ENCODE data around the gene SH2D7. TPM values are rescaled to one million over a fixed set of nuclear protein-coding genes. Genes with fewer than 3 reads are reported as not detected.
"Not testable (repeated sequence)": the region's sequence is repeated elsewhere in the genome, so short reads cannot be mapped to it uniquely, and the experiment has no call there.

Gene SH2D7
- polyA plus RNA-seq, 2 of the 4 experiments (the other 2 are of a cell fraction), result not detected

GRCh38 chr15:78149805-78150751 lies 57.7 kb downstream of the SH2D7 start:
- ChIA-PET POLR2A (interaction anchor here (0.9 to 3.4 kb wide), 6 partner anchors 11 to 390 kb away, joined by 4 to 16 read pairs (median 8); partner anchors contain the start of genes CIB2, IREB2, PSMA4 and SKIC8), CTCF (interaction anchor here (0.7 to 6.9 kb wide), 14 partner anchors 11 to 333 kb away, joined by 3 to 54 read pairs (median 3); partner anchors contain the start of gene CIB2)
- FAIRE-seq (no peak), ATAC-seq (peak; percentile 8 to 26; a peak in 5 of 6 replicates), DNase-seq (ENCODE audit: low read depth in 1 of 2, low spot score in 1 of 2) (peak; percentile 21 to 46)
- Histone ChIP-seq H3K27ac (peak overlapping the region; percentile 78 to 92), H3K4me3 (peak overlapping the region; percentile 74), H3K4me2 (peak overlapping the region; percentile 95), H3K9me3 (no peaks in the 10 kb centered on the region), H3K4me1 (peaks cover 16% of the 10 kb centered on the region)
- TF ChIP-seq CTCF (IDR thresholded peaks at IDR 0.05), result no peak
- TF ChIP-seq HDAC2 (IDR thresholded peaks at IDR 0.05), result no peak
- TF ChIP-seq NFE2L2 (conservative IDR thresholded peaks at IDR 0.05; ENCODE audit: low read length), result no peak
- no peak for TF ChIP-seq NR3C1 (IDR thresholded peaks at IDR 0.05)
- no peak for TF ChIP-seq MAZ (IDR thresholded peaks at IDR 0.05; ENCODE audit: borderline replicate concordance, low read depth, low read length)
- TF ChIP-seq BHLHE40 (IDR thresholded peaks at IDR 0.05; ENCODE audit: low read depth, low read length), result no peak
- no peak for TF ChIP-seq FOSB (CRISPR knock-in tag; IDR thresholded peaks at IDR 0.05)
- TF ChIP-seq TP53 (CRISPR knock-in tag; IDR thresholded peaks at IDR 0.05), result no peak
- TF ChIP-seq USF2 (IDR thresholded peaks at IDR 0.05), result no peak
- TF ChIP-seq PBX3 (IDR thresholded peaks at IDR 0.05), result no peak
- no peak for TF ChIP-seq JUNB (IDR thresholded peaks at IDR 0.05)
- TF ChIP-seq FOSL2 (IDR thresholded peaks at IDR 0.05), result no peak
- TF ChIP-seq FOSL2 (CRISPR knock-in tag; IDR thresholded peaks at IDR 0.05), result no peak
- TF ChIP-seq TFCP2L1 (CRISPR knock-in tag; IDR thresholded peaks at IDR 0.05), result no peak
- no peak for TF ChIP-seq RCOR1 (IDR thresholded peaks at IDR 0.05; ENCODE audit: low read depth, low read length)
- no peak for TF ChIP-seq POLR2A (IDR thresholded peaks at IDR 0.05; ENCODE audit: low read length)
- no peak for TF ChIP-seq HOXA7 (CRISPR knock-in tag; IDR thresholded peaks at IDR 0.05)
- TF ChIP-seq SMC3 (IDR thresholded peaks at IDR 0.05), result no peak
- no peak for TF ChIP-seq RAD21 (conservative IDR thresholded peaks at IDR 0.05 in 1 of 2, IDR thresholded peaks at IDR 0.05 in 1 of 2)
- 13% methylated on average over 19 of the region's 20 CpGs for WGBS (ENCODE audit: missing lambda C conversion rate)

GRCh38 chr15:78151075-78151474 lies 58.7 kb downstream of the SH2D7 start:
- peaks cover 22% of the 10 kb centered on the region for H3K4me1 ChIP-seq
- H3K27ac ChIP-seq; H3K4me3 ChIP-seq; POLR2A ChIA-PET; FAIRE-seq; ATAC-seq; H3K9me3 ChIP-seq; DNase-seq (ENCODE audit: low read depth in 1 of 2, low spot score in 1 of 2): not testable (repeated sequence)
- CTCF ChIA-PET, result interaction anchor here (1.4 to 6.9 kb wide), 6 partner anchors 11 to 43 kb away, joined by 3 to 54 read pairs (median 8); partner anchors contain the start of gene CIB2
- WGBS (ENCODE audit: missing lambda C conversion rate), result 93% methylated on average over 8 of the region's 8 CpGs
- H3K4me2 ChIP-seq, result peak overlapping the region; percentile 95; the same call in 2 of the 3 replicates

Small RNA genes within 50 kb of the gene (small RNA-seq; reads per million reads assigned to genes)
- gene RF00092, result 0 reads per million in 6 experiments

Other genes starting within 250 kb of the SH2D7 start
- 13.9 and 14.9 TPM in 2 replicates for gene TBC1D2B, start 14.8 kb upstream of the SH2D7 start, polyA plus RNA-seq (2011; rRNA removed)
- gene TBC1D2B, start 14.8 kb upstream of the SH2D7 start, polyA plus RNA-seq (2017; fragmentation: RNase III; extraction: RNeasy Plus Mini Kit Qiagen cat#74134 plus additional on column Dnase treatment), result 11.4 to 13.6 TPM (median 12.6 TPM) in 3 replicates
- gene CIB2, start 38.9 kb downstream of the SH2D7 start, polyA plus RNA-seq (2011; rRNA removed), result 16.4 and 21.2 TPM in 2 replicates
- 21.6 to 26.7 TPM (median 25.3 TPM) in 3 replicates for gene CIB2, start 38.9 kb downstream of the SH2D7 start, polyA plus RNA-seq (2017; fragmentation: RNase III; extraction: RNeasy Plus Mini Kit Qiagen cat#74134 plus additional on column Dnase treatment)
- gene IDH3A, start 56.8 kb downstream of the SH2D7 start, polyA plus RNA-seq (2011; rRNA removed), result 148 and 149 TPM in 2 replicates
- 78.3 to 92.0 TPM (median 85.6 TPM) in 3 replicates for gene IDH3A, start 56.8 kb downstream of the SH2D7 start, polyA plus RNA-seq (2017; fragmentation: RNase III; extraction: RNeasy Plus Mini Kit Qiagen cat#74134 plus additional on column Dnase treatment)
- gene ACSBG1, start 142.0 kb downstream of the SH2D7 start, polyA plus RNA-seq (2011; rRNA removed), result 0.16 and 0.21 TPM in 2 replicates
- gene ACSBG1, start 142.0 kb downstream of the SH2D7 start, polyA plus RNA-seq (2017; fragmentation: RNase III; extraction: RNeasy Plus Mini Kit Qiagen cat#74134 plus additional on column Dnase treatment), result 0.03 to 0.15 TPM (median 0.05 TPM) in 3 replicates
- 0.13 and 0.25 TPM in 2 replicates for gene DNAJA4, start 172.0 kb downstream of the SH2D7 start, polyA plus RNA-seq (2011; rRNA removed)
- 0.05 to 0.07 TPM in 2 of 3 replicates, not detected in the other for gene DNAJA4, start 172.0 kb downstream of the SH2D7 start, polyA plus RNA-seq (2017; fragmentation: RNase III; extraction: RNeasy Plus Mini Kit Qiagen cat#74134 plus additional on column Dnase treatment)
- gene SKIC8, start 207.0 kb downstream of the SH2D7 start, polyA plus RNA-seq (2011; rRNA removed), result 162 and 177 TPM in 2 replicates
- 143 to 154 TPM (median 144 TPM) in 3 replicates for gene SKIC8, start 207.0 kb downstream of the SH2D7 start, polyA plus RNA-seq (2017; fragmentation: RNase III; extraction: RNeasy Plus Mini Kit Qiagen cat#74134 plus additional on column Dnase treatment)
- 0.57 and 1.3 TPM in 2 replicates for gene CRABP1, start 247.8 kb downstream of the SH2D7 start, polyA plus RNA-seq (2011; rRNA removed)
- 0.79 to 1.1 TPM (median 1.0 TPM) in 3 replicates for gene CRABP1, start 247.8 kb downstream of the SH2D7 start, polyA plus RNA-seq (2017; fragmentation: RNase III; extraction: RNeasy Plus Mini Kit Qiagen cat#74134 plus additional on column Dnase treatment)

Data from A549 (cell line).